HG03442 (cell line): ENCODE data around the gene TP53RK.

ENCODE experiments used
- ATAC-seq: cut with Tn5 transposase; IDR thresholded peaks from one replicate; pipeline ENCODE4 v1.9.1; 2021; ENCODE audit warnings: mild to moderate bottlenecking, moderate library complexity; ENCODE audit not compliant: unreplicated experiment

The TP53RK gene

GRCh38 chr20:46689082-46689753 lies at the start of gene TP53RK:
TSS of gene TP53RK (minus strand) at chr20:46689444. CDS start at chr20:46689414, 30 bp downstream.
- peak; percentile 95 for ATAC-seq

GRCh38 chr20:46735436-46735835 lies 46.2 kb upstream of the TP53RK start:
- no peak for ATAC-seq

- no peak for ATAC-seq
Observed at GRCh38 chr20:46731770-46732169, 42.5 kb upstream of the TP53RK start.

GRCh38 chr20:46725186-46726165 lies 36.2 kb upstream of the TP53RK start:
- ATAC-seq, result no peak

- ATAC-seq, result no peak
Observed at GRCh38 chr20:46724343-46724959, 35.2 kb upstream of the TP53RK start.

GRCh38 chr20:46723039-46723438 lies 33.8 kb upstream of the TP53RK start:
- no peak for ATAC-seq

- no peak for ATAC-seq
Observed at GRCh38 chr20:46722450-46722849, 33.2 kb upstream of the TP53RK start.

GRCh38 chr20:46721476-46721875 lies 32.2 kb upstream of the TP53RK start:
- ATAC-seq, result no peak

GRCh38 chr20:46720776-46721425 lies 31.7 kb upstream of the TP53RK start:
- ATAC-seq, result no peak

- no peak for ATAC-seq
Observed at GRCh38 chr20:46720019-46720418, 30.8 kb upstream of the TP53RK start.

- no peak for ATAC-seq
Observed at GRCh38 chr20:46717818-46718541, 28.7 kb upstream of the TP53RK start.

GRCh38 chr20:46715292-46715756 lies 26.1 kb upstream of the TP53RK start:
- ATAC-seq, result no peak

- no peak for ATAC-seq
Observed at GRCh38 chr20:46713957-46714834, 25.0 kb upstream of the TP53RK start.

GRCh38 chr20:46712056-46712636 lies 22.9 kb upstream of the TP53RK start:
- ATAC-seq, result no peak

- no peak for ATAC-seq
Observed at GRCh38 chr20:46710153-46710913, 21.1 kb upstream of the TP53RK start.

- no peak for ATAC-seq
Observed at GRCh38 chr20:46709459-46710152, 20.4 kb upstream of the TP53RK start, which contains the start of gene SLC2A10. TSS of gene SLC2A10 (plus strand) at chr20:46709649. CDS start at chr20:46709737, 88 bp downstream.

- no peak for ATAC-seq
Observed at GRCh38 chr20:46709055-46709458, 19.8 kb upstream of the TP53RK start.
